Lower lobe of right lung (tissue), 2 donors: ENCODE measurements around the gene GNAQ. TPM values are rescaled to one million over a fixed set of nuclear protein-coding genes. Genes with fewer than 3 reads are reported as not detected.

Experiments
- ATAC-seq, 2 donors: fragments of 200-7000 bp; cut with Tn5 transposase; one replicate each; pipeline ENCODE4 v1.9.1; 2020 to 2022; ENCODE audit warnings: mild to moderate bottlenecking in 2 of 2, moderate library complexity in 2 of 2
- DNase-seq: peaks from one replicate; pipeline ENCODE4 v3.0.0-alpha.2; 2020
- H3K27ac ChIP-seq: fragments of 200-600 bp; one replicate; pipeline ENCODE4 v1.8.0; 2022
- H3K27me3 ChIP-seq: fragments of 200-600 bp; one replicate; pipeline ENCODE4 v1.8.0; 2022; ENCODE audit warnings: low read depth
- H3K36me3 ChIP-seq: fragments of 200-600 bp; one replicate; pipeline ENCODE4 v1.8.0; 2022; ENCODE audit warnings: mild to moderate bottlenecking
- H3K4me1 ChIP-seq: fragments of 200-600 bp; one replicate; pipeline ENCODE4 v1.8.0; 2022
- H3K4me3 ChIP-seq: fragments of 200-600 bp; one replicate; pipeline ENCODE4 v1.8.0; 2022; ENCODE audit warnings: mild to moderate bottlenecking
- H3K9me3 ChIP-seq: fragments of 200-600 bp; one replicate; pipeline ENCODE4 v1.8.0; 2022
- CTCF ChIP-seq: fragments of 200-600 bp; IDR thresholded peaks from one replicate; pipeline ENCODE4 v1.8.0; 2022; ENCODE audit warnings: antibody characterized with exemption, mild to moderate bottlenecking
- intact Hi-C: fragments of 100-400 bp; cut with DNase I; formaldehyde crosslinking; loops from one replicate; pipeline ENCODE4 v1.11.0; 2022
- total RNA-seq: library from RNA; stranded (reverse); fragmentation: NEBNext Ultra II Directional; extraction: Animal tissue kit (Norgen Biotek cat#: 25700); gene quantifications from one replicate; pipeline ENCODE4 v1.2.1, GENCODE V29; 2021
- donor health status: DM: no; HTN: yes; CAD: no; lungs with severe emphysema.

The GNAQ gene
- total RNA-seq, 1 donor from 2014 or later = 130 TPM

GRCh38 chr9:77935974-77936373 is 95.6 kb downstream of the GNAQ start:
- H3K36me3 ChIP-seq = no peaks in the 10 kb centered on the region
- intact Hi-C loops = no loop called here
- DNase-seq = no peak
- no peak overlapping the region for H3K27ac ChIP-seq
- H3K4me3 ChIP-seq = no peak overlapping the region
- peaks cover 26% of the 10 kb centered on the region for H3K4me1 ChIP-seq
- TF ChIP-seq CTCF = no peak
- peak in 1 of 2 donors; percentile 28 for ATAC-seq
- H3K9me3 ChIP-seq = no peaks in the 10 kb centered on the region
- no peaks in the 10 kb centered on the region for H3K27me3 ChIP-seq

DNA sequence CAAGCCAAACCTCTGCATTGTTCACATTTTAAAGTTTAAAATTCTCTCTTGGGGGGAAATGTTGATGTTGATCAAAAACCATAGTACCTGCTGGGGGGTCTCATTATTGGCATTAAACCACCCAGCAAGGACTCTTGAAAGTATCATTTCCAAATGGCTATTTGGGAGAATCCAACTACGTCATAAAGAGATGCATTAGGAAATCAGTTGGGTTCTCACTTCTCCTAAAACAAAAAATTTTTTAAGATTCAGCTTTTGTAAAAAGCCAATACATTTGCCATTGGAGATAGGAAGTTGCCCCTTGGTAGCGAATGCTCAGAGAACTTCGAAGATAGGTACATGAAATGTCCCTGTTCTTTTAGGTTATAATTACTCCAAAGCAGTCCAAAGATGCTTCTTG is 96.4 kb downstream of the GNAQ start:
- no peaks in the 10 kb centered on the region for H3K36me3 ChIP-seq
- no peak overlapping the region for H3K27ac ChIP-seq
- TF ChIP-seq CTCF = no peak
- intact Hi-C loops = no loop called here
- no peak for DNase-seq
- no peak for ATAC-seq
- peaks cover 26% of the 10 kb centered on the region for H3K4me1 ChIP-seq
- H3K4me3 ChIP-seq = no peak overlapping the region
- H3K27me3 ChIP-seq = no peaks in the 10 kb centered on the region
- no peaks in the 10 kb centered on the region for H3K9me3 ChIP-seq

- Histone ChIP-seq H3K27me3 (no peaks in the 10 kb centered on the region), H3K4me1 (peaks cover 25% of the 10 kb centered on the region), H3K27ac (no peak overlapping the region), H3K4me3 (no peak overlapping the region), H3K9me3 (no peaks in the 10 kb centered on the region), H3K36me3 (no peaks in the 10 kb centered on the region)
- no peak for ATAC-seq
- TF ChIP-seq CTCF = no peak
- no peak for DNase-seq
- intact Hi-C loops = no loop called here
These were observed 97.6 kb downstream of the GNAQ start for GRCh38 chr9:77933976-77934375.

GRCh38 chr9:77933019-77933418 is 98.6 kb downstream of the GNAQ start:
- Histone ChIP-seq H3K27me3 (no peaks in the 10 kb centered on the region), H3K36me3 (no peaks in the 10 kb centered on the region), H3K4me3 (no peak overlapping the region), H3K9me3 (no peaks in the 10 kb centered on the region), H3K4me1 (peaks cover 19% of the 10 kb centered on the region), H3K27ac (no peak overlapping the region)
- DNase-seq (no peak), ATAC-seq (no peak)
- no peak for TF ChIP-seq CTCF
- intact Hi-C loops = no loop called here

- H3K27me3 ChIP-seq = no peaks in the 10 kb centered on the region
- H3K9me3 ChIP-seq = no peaks in the 10 kb centered on the region
- intact Hi-C loops = no loop called here
- H3K36me3 ChIP-seq = no peaks in the 10 kb centered on the region
- DNase-seq (no peak), ATAC-seq (no peak)
- no peak overlapping the region for H3K4me3 ChIP-seq
- H3K4me1 ChIP-seq = peaks cover 18% of the 10 kb centered on the region
- H3K27ac ChIP-seq = no peak overlapping the region
- no peak for TF ChIP-seq CTCF
These were observed 101.7 kb downstream of the GNAQ start for GRCh38 chr9:77929942-77930341.

- H3K4me3 ChIP-seq = no peak overlapping the region
- intact Hi-C loops = no loop called here
- no peak overlapping the region for H3K27ac ChIP-seq
- no peaks in the 10 kb centered on the region for H3K9me3 ChIP-seq
- no peaks in the 10 kb centered on the region for H3K27me3 ChIP-seq
- no peaks in the 10 kb centered on the region for H3K36me3 ChIP-seq
- ATAC-seq (peak in 1 of 2 donors; percentile 61), DNase-seq (no peak)
- no peak for TF ChIP-seq CTCF
- peaks cover 23% of the 10 kb centered on the region for H3K4me1 ChIP-seq
These were observed 104.3 kb downstream of the GNAQ start for GRCh38 chr9:77927265-77927664.
